Measurements from ENCODE around the gene NIPAL1.

The NIPAL1 gene

GRCh38 chr4:48025005-48025404 lies 8.4 kb downstream of the NIPAL1 start:
- no peak for DNase-seq (ENCODE audit: low read depth in 3 of 3, low spot score in 1 of 3)

DNA sequence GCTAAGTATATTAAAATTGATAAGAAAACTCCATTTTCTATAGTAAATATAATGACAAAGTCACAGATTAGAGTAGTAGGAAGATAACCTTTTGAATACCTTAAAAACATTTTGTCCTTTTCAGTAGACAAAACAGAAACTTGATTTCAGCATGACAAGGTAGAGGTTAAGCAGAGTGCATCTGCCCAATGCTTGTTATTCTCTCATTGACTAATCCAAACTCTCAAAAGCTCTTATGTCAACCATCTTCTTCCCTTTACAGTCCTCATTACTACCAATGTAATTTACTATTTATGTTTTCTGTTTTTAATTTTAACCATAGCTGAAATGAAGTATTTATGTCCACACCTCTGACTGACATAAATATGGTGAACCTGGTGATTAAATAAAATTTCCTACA lies 11.1 kb downstream of the NIPAL1 start:
- DNase-seq (ENCODE audit: low read depth in 3 of 3, low spot score in 1 of 3): no peak

DNA sequence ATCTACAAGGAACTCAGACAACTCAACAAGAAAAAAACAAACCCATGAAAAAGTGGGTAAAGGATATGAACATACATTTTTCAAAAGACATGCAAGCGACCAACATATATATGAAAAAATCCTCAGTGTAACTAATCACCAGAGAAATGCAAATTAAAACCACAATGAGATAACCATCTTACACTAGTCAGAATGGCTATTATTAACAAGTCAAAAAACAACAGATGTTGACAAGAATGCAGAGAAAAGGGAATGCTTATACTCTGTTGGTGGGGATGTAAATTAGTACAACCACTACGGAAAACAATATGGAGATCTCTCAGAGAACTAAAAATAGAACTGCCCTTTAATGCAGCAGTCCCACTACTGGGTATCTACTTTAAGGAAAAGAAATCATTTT lies 12.1 kb downstream of the NIPAL1 start:
- no peak for DNase-seq (ENCODE audit: low read depth in 3 of 3, low spot score in 1 of 3)

GRCh38 chr4:48030470-48030869 lies 13.9 kb downstream of the NIPAL1 start:
- no peak for DNase-seq (ENCODE audit: low read depth in 3 of 3, low spot score in 1 of 3)

- DNase-seq (ENCODE audit: low read depth in 3 of 3, low spot score in 1 of 3): no peak
Observed at GRCh38 chr4:48031802-48032525, 15.4 kb downstream of the NIPAL1 start.

GRCh38 chr4:48032721-48033120 lies 16.1 kb downstream of the NIPAL1 start:
- DNase-seq (ENCODE audit: low read depth in 3 of 3, low spot score in 1 of 3): no peak

GRCh38 chr4:48033412-48033811 lies 16.8 kb downstream of the NIPAL1 start:
- DNase-seq (ENCODE audit: low read depth in 3 of 3, low spot score in 1 of 3): no peak

DNA sequence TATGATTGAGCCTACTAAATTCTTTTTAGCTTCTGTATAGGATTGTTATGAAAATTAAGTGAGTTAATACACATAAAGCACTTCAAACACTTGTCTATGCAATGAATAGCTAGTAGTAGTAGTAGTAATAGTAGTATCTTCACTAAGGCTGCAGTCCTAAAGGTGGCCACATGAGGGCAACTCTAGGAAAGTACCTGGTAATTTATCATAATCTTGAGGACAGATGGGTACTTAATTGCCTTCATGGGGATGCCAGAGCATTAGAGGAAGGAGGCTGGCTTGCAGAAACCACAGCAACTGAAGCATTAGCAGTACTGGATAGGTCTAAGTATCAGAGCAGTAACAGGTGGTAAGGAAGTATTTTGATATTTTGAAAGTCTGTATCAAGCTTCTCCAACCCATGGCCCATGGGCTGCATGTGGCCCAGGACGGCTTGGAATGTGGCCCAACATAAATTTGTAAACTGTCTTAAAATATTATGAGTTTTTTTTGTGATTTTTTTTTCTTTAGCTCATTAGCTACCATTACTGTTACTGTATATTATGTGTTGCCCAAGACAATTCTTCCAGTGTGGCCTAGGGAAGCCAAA lies 17.3 kb downstream of the NIPAL1 start:
- peak in 2 of 3 donors; percentile 14 to 46 for DNase-seq (ENCODE audit: low read depth in 3 of 3, low spot score in 1 of 3)

- no peak for DNase-seq (ENCODE audit: low read depth in 3 of 3, low spot score in 1 of 3)
Observed at GRCh38 chr4:48035952-48036351, 19.4 kb downstream of the NIPAL1 start.

- no peak for DNase-seq (ENCODE audit: low read depth in 3 of 3, low spot score in 1 of 3)
Observed at GRCh38 chr4:48037117-48037462, 20.5 kb downstream of the NIPAL1 start.

DNA sequence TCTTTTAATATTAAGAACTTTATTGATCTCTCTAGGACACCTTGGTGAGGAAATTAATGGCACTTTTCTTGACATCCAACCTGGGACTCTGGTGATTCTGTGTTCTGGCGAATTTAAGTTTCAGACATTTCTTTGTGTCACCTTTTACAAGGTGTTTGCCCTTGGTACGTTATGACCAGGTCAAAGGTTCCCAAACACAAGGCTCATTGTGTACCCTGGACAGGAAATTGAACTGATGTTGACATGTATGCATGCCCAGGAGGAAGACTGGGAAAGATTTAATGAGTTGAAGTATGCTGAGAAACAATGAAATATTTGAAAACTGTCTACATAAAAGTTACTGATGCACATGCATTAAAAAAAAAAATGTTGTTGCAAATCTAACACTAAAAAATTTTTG lies 22.1 kb downstream of the NIPAL1 start:
- no peak for DNase-seq (ENCODE audit: low read depth in 3 of 3, low spot score in 1 of 3)

- DNase-seq (ENCODE audit: low read depth in 3 of 3, low spot score in 1 of 3): no peak
Observed at GRCh38 chr4:48039561-48039960, 23.0 kb downstream of the NIPAL1 start.

DNA sequence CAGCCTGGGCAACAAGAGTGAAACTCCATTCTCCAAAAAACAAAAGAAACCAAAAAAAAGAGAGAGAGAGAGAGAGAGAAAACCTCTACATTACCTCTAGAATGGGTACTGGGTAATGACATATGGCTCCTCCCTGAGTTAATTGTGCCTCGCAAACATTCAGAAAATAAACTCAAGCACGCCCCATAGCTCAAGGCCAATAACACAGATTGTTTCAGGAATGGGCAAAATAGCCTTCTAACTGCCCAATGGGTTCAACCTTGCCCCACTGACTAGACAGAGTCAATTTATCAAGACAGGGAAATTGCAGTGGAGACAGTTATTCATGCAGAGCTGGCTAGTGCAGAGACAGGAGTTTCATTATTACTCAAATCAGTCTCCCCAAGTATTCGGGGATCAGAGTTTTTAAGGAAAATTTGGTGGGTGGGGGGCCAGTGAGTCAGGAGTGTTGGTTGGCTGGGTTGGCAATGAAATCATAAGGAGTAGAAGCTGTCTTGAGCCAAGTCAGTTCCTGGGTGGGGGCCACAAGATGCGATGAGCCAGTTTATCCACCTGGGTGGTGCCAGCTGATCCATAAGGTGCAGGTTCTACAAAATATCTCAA lies 25.1 kb downstream of the NIPAL1 start:
- no peak for DNase-seq (ENCODE audit: low read depth in 3 of 3, low spot score in 1 of 3)

GRCh38 chr4:48042979-48043461 lies 26.4 kb downstream of the NIPAL1 start:
- no peak for DNase-seq (ENCODE audit: low read depth in 3 of 3, low spot score in 1 of 3)

- DNase-seq (ENCODE audit: low read depth in 3 of 3, low spot score in 1 of 3): no peak
Observed at GRCh38 chr4:48043504-48043903, 26.9 kb downstream of the NIPAL1 start.

GRCh38 chr4:48044298-48044697 lies 27.7 kb downstream of the NIPAL1 start:
- no peak for DNase-seq (ENCODE audit: low read depth in 3 of 3, low spot score in 1 of 3)

DNA sequence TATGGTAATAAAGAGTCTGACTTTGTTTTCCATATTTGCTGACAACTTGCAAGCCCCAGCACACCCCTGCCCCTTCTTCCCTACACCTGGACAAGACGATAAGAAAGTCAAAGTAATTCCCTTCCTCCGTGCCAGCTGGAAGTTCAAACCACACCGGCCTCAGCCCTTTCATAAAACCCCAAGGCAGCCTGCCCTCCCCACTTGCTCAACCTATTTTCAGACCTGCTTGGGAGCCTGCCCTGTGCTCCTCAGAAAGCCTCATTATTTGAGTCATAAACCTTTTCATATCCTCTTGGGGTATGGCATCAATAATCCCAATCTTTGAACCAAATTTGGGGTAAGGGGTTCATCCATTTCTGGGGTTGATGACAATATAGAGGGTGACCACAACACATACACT lies 29.5 kb downstream of the NIPAL1 start:
- DNase-seq (ENCODE audit: low read depth in 3 of 3, low spot score in 1 of 3): no peak

DNA sequence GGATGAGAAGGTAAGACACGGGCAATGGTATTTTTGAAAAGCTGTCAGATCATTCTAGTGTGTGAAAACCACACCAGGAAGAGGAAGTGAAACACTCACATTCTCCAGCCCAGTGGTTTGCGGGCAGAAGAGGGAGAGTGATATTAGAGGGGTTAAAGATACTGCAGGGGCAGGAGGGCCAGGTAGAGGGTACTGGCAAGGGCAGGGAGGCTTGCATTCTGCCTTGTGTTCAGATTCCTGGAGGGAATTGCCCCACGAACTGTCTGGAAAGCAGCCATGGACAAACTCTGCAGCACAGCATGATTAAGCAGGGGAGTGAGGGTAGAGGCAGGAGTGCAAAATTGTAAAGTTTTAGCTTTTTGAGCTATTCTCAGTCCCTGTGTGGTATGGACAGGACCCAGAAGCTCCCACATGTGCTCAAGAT lies 30.9 kb downstream of the NIPAL1 start:
- DNase-seq (ENCODE audit: low read depth in 3 of 3, low spot score in 1 of 3): peak; percentile 27 to 38 (median 29)

- DNase-seq (ENCODE audit: low read depth in 3 of 3, low spot score in 1 of 3): no peak
Observed at GRCh38 chr4:48047896-48048295, 31.3 kb downstream of the NIPAL1 start.

DNA sequence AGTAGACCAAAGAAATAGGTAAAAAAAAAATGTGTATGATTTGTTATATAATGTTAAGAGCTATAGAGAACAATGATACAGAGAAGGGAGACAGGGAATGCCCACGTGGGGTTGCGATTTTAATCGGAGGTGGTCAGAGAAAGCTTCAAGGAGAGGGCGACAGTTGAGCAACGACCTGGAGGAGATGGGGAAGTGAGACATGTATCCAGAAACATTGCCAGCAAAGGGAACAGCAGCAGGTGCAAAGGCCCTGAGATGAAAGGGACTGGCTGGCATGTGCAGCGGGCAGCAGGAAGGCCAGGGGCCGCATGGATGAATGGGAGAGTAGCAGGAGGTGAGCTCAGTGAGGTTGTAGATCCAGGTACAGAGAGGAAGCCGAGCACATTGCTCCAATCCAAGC lies 32.9 kb downstream of the NIPAL1 start:
- no peak for DNase-seq (ENCODE audit: low read depth in 3 of 3, low spot score in 1 of 3)

GRCh38 chr4:48051078-48051477 lies 34.5 kb downstream of the NIPAL1 start:
- DNase-seq (ENCODE audit: low read depth in 3 of 3, low spot score in 1 of 3): no peak

Data from stimulated activated CD4-positive, alpha-beta T cell treated with anti-CD3 and anti-CD28 coated beads, TNF-alpha, amount 100 ng/mL, for 1 hour (primary cell).